Liver (tissue), 3 donors: ENCODE data around the gene SMPD4.
"Not testable (repeated sequence)": the region's sequence is repeated elsewhere in the genome, so short reads cannot be mapped to it uniquely, and the experiment has no call there.

Experiments used
- CTCF ChIP-seq: fragments of 150-350 bp; IDR thresholded peaks from 2 replicates; pipeline ENCODE4 v1.5.1; 2017; ENCODE audit warnings: improper control_type of control experiment, low read depth, low read length; ENCODE audit not compliant: missing input control
- EGR1 ChIP-seq, 2 donors: IDR thresholded peaks; 2 replicates each; pipeline ENCODE4 v1.6.1; 2016 to 2018; ENCODE audit warnings: antibody characterized with exemption in 2 of 2, low read depth in 2 of 2
- GABPA ChIP-seq, 2 donors: IDR thresholded peaks in 1 of 2; conservative IDR thresholded peaks in 1 of 2; 2 replicates each; pipeline ENCODE4 v1.6.1; 2016; ENCODE audit warnings: antibody characterized with exemption in 2 of 2, mild to moderate bottlenecking in 1 of 2, moderate library complexity in 1 of 2
- HNF4A ChIP-seq, 2 donors: conservative IDR thresholded peaks; 2 replicates each; pipeline ENCODE4 v1.6.1; 2016; ENCODE audit warnings: antibody characterized with exemption in 2 of 2, mild to moderate bottlenecking in 2 of 2
- MAX ChIP-seq: IDR thresholded peaks from 2 replicates; pipeline ENCODE4 v1.6.1; 2016; ENCODE audit warnings: antibody characterized with exemption
- RAD21 ChIP-seq, 2 donors: IDR thresholded peaks; 2 replicates each; pipeline ENCODE4 v1.6.1; 2016; ENCODE audit warnings: antibody characterized with exemption in 2 of 2, mild to moderate bottlenecking in 2 of 2
- TAF1 ChIP-seq: conservative IDR thresholded peaks from 2 replicates; pipeline ENCODE4 v1.6.1; 2016; ENCODE audit warnings: antibody characterized with exemption, mild to moderate bottlenecking
- YY1 ChIP-seq: IDR thresholded peaks from 2 replicates; pipeline ENCODE4 v1.6.1; 2016; ENCODE audit warnings: antibody characterized with exemption, mild to moderate bottlenecking
- donor health status: healthy.
- donor health status: healthy.

- not testable (repeated sequence) for TF ChIP-seq CTCF; HNF4A (conservative IDR thresholded peaks at IDR 0.05); EGR1 (IDR thresholded peaks at IDR 0.05; ENCODE audit: low read depth in 2 of 2); MAX; TAF1; GABPA (IDR thresholded peaks at IDR 0.05 in 1 of 2, conservative IDR thresholded peaks at IDR 0.05 in 1 of 2); YY1; RAD21 (IDR thresholded peaks at IDR 0.05)
Measured at GRCh38 chr2:130138326-130138725, 43.1 kb downstream of the SMPD4 start.
